Lung (tissue), 12 donors: Measurements from ENCODE around the gene SLC39A5. TPM values are rescaled to one million over a fixed set of nuclear protein-coding genes. Genes with fewer than 3 reads are reported as not detected.

Source experiments
- ATAC-seq: fragments of 200-7000 bp; cut with Tn5 transposase; one replicate; pipeline ENCODE4 v1.9.1; 2020; ENCODE audit warnings: moderate number of reproducible peaks; ENCODE audit not compliant: insufficient read depth, low FRiP score
- DNase-seq, 3 donors: peaks; one replicate each; pipeline ENCODE4 v3.0.0-alpha.2; 2013 to 2017
- H3K27ac ChIP-seq, 2 donors: one replicate each; pipeline ENCODE4 v1.5.1; 2013; ENCODE audit warnings: mild to moderate bottlenecking in 2 of 2, moderate library complexity in 2 of 2, control low read depth in 1 of 2, inconsistent platforms in 1 of 2, low read depth in 1 of 2, low read length in 1 of 2
- H3K27me3 ChIP-seq, 3 donors: one replicate each; pipeline ENCODE4 v1.5.1; 2013; ENCODE audit warnings: low read length in 2 of 3; ENCODE audit not compliant: control insufficient read depth in 3 of 3, insufficient read depth in 3 of 3
- H3K36me3 ChIP-seq, 4 donors: one replicate each; pipeline ENCODE4 v1.5.1; 2013; ENCODE audit warnings: low read length in 4 of 4, mild to moderate bottlenecking in 1 of 4, moderate library complexity in 1 of 4; ENCODE audit not compliant: control insufficient read depth in 4 of 4, insufficient read depth in 4 of 4
- H3K4me1 ChIP-seq, 5 donors: one replicate each; pipeline ENCODE4 v1.5.1; 2013; ENCODE audit warnings: low read length in 5 of 5, mild to moderate bottlenecking in 2 of 5, moderate library complexity in 1 of 5; ENCODE audit not compliant: control insufficient read depth in 5 of 5, insufficient read depth in 5 of 5
- H3K4me3 ChIP-seq: one replicate; pipeline ENCODE4 v1.5.1; 2013; ENCODE audit warnings: mild to moderate bottlenecking, control low read depth, moderate library complexity
- H3K9ac ChIP-seq, 2 donors: one replicate each; pipeline ENCODE4 v1.5.1; 2013; ENCODE audit warnings: low read length in 2 of 2, control low read depth in 1 of 2; ENCODE audit not compliant: insufficient read depth in 1 of 2
- H3K9me3 ChIP-seq, 4 donors: one replicate each; pipeline ENCODE4 v1.5.1; 2013; ENCODE audit warnings: low read length in 3 of 4, mild to moderate bottlenecking in 1 of 4, moderate library complexity in 1 of 4; ENCODE audit not compliant: control insufficient read depth in 4 of 4, insufficient read depth in 3 of 4
- WGBS, 2 donors: extraction: QIAGEN DNeasy Blood & Tissue Kit; methylation state at CpG; one replicate each; pipeline ENCODE4 v1.1.7; 2013; 5-methylcytosine and 5-hydroxymethylcytosine counted together
- polyA plus RNA-seq, 2 donors: library from polyadenylated mRNA; stranded (reverse); fragments of 200-250 nt; gene quantifications; one replicate each; pipeline ENCODE4 v1.2.1, GENCODE V29; 2013
- total RNA-seq, 2 donors: library from RNA; depleted of rRNA in 1 of 2; stranded (reverse); fragments of >200 nt in 1 of 2; gene quantifications; one replicate each; pipeline ENCODE4 v1.2.1, GENCODE V29; 2014 to 2021
- TF ChIP-seq, protein P1 (sequence below): IDR thresholded peaks from 2 replicates; pipeline ENCODE4 v1.5.1; 2012; ENCODE audit warnings: mild to moderate bottlenecking; ENCODE audit errors: control extremely low read depth, extremely low read depth
- donor health status: control.
- donor health status: control.
- donor health status: Bipolar disorder and iron deficiency.
- donor health status: healthy.
- donor health status: DM: yes; HTN: yes; CAD: no.

Gene SLC39A5
- total and polyA plus RNA-seq, 4 donors, result 0.13 to 1.1 (median 0.45) TPM

GRCh38 chr12:56252649-56253048, 22.8 kb downstream of the SLC39A5 start:
- DNase-seq, result no peak
- H3K9ac ChIP-seq, result no peak overlapping the region
- no peak for ATAC-seq
- peaks cover 25 to 60% (median 54%) of the 10 kb centered on the region in 4 donors for H3K36me3 ChIP-seq
- TF ChIP-seq, protein P1, sequence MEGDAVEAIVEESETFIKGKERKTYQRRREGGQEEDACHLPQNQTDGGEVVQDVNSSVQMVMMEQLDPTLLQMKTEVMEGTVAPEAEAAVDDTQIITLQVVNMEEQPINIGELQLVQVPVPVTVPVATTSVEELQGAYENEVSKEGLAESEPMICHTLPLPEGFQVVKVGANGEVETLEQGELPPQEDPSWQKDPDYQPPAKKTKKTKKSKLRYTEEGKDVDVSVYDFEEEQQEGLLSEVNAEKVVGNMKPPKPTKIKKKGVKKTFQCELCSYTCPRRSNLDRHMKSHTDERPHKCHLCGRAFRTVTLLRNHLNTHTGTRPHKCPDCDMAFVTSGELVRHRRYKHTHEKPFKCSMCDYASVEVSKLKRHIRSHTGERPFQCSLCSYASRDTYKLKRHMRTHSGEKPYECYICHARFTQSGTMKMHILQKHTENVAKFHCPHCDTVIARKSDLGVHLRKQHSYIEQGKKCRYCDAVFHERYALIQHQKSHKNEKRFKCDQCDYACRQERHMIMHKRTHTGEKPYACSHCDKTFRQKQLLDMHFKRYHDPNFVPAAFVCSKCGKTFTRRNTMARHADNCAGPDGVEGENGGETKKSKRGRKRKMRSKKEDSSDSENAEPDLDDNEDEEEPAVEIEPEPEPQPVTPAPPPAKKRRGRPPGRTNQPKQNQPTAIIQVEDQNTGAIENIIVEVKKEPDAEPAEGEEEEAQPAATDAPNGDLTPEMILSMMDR, result no peak
- peaks cover 0 to 14% (median 8%) of the 10 kb centered on the region in 5 donors for H3K4me1 ChIP-seq
- WGBS, 2 donors, result 98% methylated on average over 3 of the region's 3 CpGs
- no peak overlapping the region for H3K27ac ChIP-seq
- H3K4me3 ChIP-seq, result no peak overlapping the region
- no peaks in the 10 kb centered on the region for H3K9me3 ChIP-seq
- H3K27me3 ChIP-seq, result no peaks in the 10 kb centered on the region

GRCh38 chr12:56253091-56253490, 23.2 kb downstream of the SLC39A5 start:
- 95 to 99% methylated on average over 11 of the region's 11 CpGs for WGBS, 2 donors
- no peak for DNase-seq

DNA sequence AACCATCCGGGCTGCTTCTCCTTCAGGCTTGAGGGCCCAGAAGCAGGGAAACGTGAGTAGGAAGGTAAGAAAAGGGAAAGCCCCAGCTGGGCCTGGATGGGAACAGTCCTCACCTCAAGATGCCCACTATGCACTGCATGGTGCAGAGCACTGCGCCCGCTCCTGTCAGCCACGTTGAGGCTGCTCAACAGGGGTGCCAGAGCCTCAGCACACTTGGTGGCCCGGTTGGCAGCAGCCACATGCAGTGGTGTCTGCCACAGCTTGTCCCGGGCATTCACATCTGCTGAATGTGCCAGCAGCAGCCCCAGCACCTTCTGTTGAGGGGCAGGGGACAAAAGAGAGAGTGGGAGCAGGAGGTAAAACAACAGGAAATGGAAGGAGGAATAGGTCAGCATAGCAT, 25.8 kb downstream of the SLC39A5 start:
- 72 to 91% methylated on average over 7 of the region's 7 CpGs for WGBS, 2 donors
- H3K4me1 ChIP-seq, result peaks cover 0 to 21% (median 8%) of the 10 kb centered on the region in 5 donors
- no peak for DNase-seq

More at GRCh38 chr12:56253091-56253490, 23.2 kb downstream of the SLC39A5 start:
- peaks cover 0 to 14% (median 8%) of the 10 kb centered on the region in 5 donors for H3K4me1 ChIP-seq
- TF ChIP-seq, protein P1, result no peak
- H3K27ac ChIP-seq, result no peak overlapping the region
- ATAC-seq, result no peak
- H3K4me3 ChIP-seq, result no peak overlapping the region
- H3K36me3 ChIP-seq, result peaks cover 25 to 58% (median 51%) of the 10 kb centered on the region in 4 donors
- no peaks in the 10 kb centered on the region for H3K27me3 ChIP-seq
- H3K9me3 ChIP-seq, result no peaks in the 10 kb centered on the region
- H3K9ac ChIP-seq, result no peak overlapping the region

More for the DNA sequence above, 25.8 kb downstream of the SLC39A5 start:
- TF ChIP-seq, protein P1, result no peak
- Histone ChIP-seq H3K36me3 (peaks cover 20 to 52% (median 41%) of the 10 kb centered on the region in 4 donors), H3K4me3 (no peak overlapping the region), H3K27me3 (no peaks in the 10 kb centered on the region), H3K9ac (peak overlapping the region in 1 of 2 donors; percentile 11), H3K27ac (no peak overlapping the region), H3K9me3 (no peaks in the 10 kb centered on the region)
- ATAC-seq, result no peak
